T-helper 2 cell treated with Interferon-gamma antibody and Interleukin-4, amounts not matched to agents 5 μg/mL and 100 μg/mL, for 36 hours (primary cell): ENCODE data around the gene RPS6KL1.

Experiments
- DNase-seq: peaks from one replicate; pipeline ENCODE4 v3.0.0; 2021; ENCODE audit warnings: low spot score
- H3K27ac Mint-ChIP-seq: one replicate; pipeline ENCODE4 v1.8.0; 2021; ENCODE audit warnings: mild to moderate bottlenecking, mixed read lengths
- H3K27me3 Mint-ChIP-seq: one replicate; pipeline ENCODE4 v1.8.0; 2021; ENCODE audit warnings: low read depth, mixed read lengths
- H3K36me3 Mint-ChIP-seq: one replicate; pipeline ENCODE4 v1.8.0; 2021; ENCODE audit warnings: low read depth, mixed read lengths
- H3K4me1 Mint-ChIP-seq: one replicate; pipeline ENCODE4 v1.8.0; 2021; ENCODE audit warnings: low read depth, mixed read lengths
- H3K4me3 Mint-ChIP-seq: one replicate; pipeline ENCODE4 v1.8.0; 2022; ENCODE audit warnings: mild to moderate bottlenecking, moderate library complexity, mixed read lengths
- H3K9me3 Mint-ChIP-seq: one replicate; pipeline ENCODE4 v1.8.0; 2021; ENCODE audit warnings: mixed read lengths

Gene RPS6KL1

GRCh38 chr14:74906925-74907521, 16.0 kb downstream of the RPS6KL1 start:
- DNase-seq, result no peak
- H3K4me3 Mint-ChIP-seq, result no peak overlapping the region
- H3K27ac Mint-ChIP-seq, result no peak overlapping the region
- no peaks in the 10 kb centered on the region for H3K4me1 Mint-ChIP-seq
- no peaks in the 10 kb centered on the region for H3K27me3 Mint-ChIP-seq
- H3K9me3 Mint-ChIP-seq, result no peaks in the 10 kb centered on the region
- peaks cover 18% of the 10 kb centered on the region for H3K36me3 Mint-ChIP-seq

DNA sequence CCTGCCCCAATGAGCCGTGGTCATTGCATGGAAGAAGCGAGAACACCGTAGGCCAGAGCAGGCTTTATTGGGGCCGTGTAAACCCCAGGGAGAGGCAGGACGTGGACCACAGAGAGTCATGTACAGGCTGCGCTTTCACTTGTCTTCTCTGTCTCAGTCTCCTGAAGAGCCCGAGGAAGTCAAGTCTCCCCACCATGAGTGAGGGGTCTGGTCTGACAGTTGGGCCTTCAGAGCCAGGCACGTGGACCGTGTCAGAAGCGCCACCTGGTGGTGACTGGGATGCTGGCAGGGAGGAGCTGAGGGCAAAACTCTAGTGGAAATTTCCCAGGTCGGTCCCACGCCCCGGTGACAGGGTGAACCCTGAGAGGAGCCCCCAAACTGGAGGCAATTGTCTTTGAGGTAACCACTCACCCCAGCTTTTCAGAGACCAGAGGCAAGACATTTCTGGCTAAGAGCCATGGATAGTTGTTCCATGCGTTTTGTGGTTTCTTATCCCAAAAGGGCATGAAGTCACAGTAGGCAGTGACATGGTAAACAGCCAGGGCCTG, 17.4 kb downstream of the RPS6KL1 start:
- H3K4me1 Mint-ChIP-seq, result no peaks in the 10 kb centered on the region
- DNase-seq, result peak; percentile 52
- no peaks in the 10 kb centered on the region for H3K9me3 Mint-ChIP-seq
- H3K4me3 Mint-ChIP-seq, result no peak overlapping the region
- H3K36me3 Mint-ChIP-seq, result peaks cover 28% of the 10 kb centered on the region
- H3K27me3 Mint-ChIP-seq, result no peaks in the 10 kb centered on the region
- H3K27ac Mint-ChIP-seq, result peak overlapping the region; percentile 67

GRCh38 chr14:74904635-74905503, 18.2 kb downstream of the RPS6KL1 start:
- H3K4me3 Mint-ChIP-seq, result no peak overlapping the region
- no peaks in the 10 kb centered on the region for H3K27me3 Mint-ChIP-seq
- no peak for DNase-seq
- H3K36me3 Mint-ChIP-seq, result peaks cover 36% of the 10 kb centered on the region
- H3K9me3 Mint-ChIP-seq, result no peaks in the 10 kb centered on the region
- no peaks in the 10 kb centered on the region for H3K4me1 Mint-ChIP-seq
- peak overlapping the region; percentile 21 for H3K27ac Mint-ChIP-seq

- no peak for DNase-seq
- Mint-ChIP-seq H3K27ac (no peak overlapping the region), H3K4me3 (no peak overlapping the region), H3K9me3 (no peaks in the 10 kb centered on the region), H3K36me3 (peaks cover 53% of the 10 kb centered on the region), H3K27me3 (no peaks in the 10 kb centered on the region), H3K4me1 (no peaks in the 10 kb centered on the region)
Observed at GRCh38 chr14:74902941-74903705, 19.9 kb downstream of the RPS6KL1 start.

DNA sequence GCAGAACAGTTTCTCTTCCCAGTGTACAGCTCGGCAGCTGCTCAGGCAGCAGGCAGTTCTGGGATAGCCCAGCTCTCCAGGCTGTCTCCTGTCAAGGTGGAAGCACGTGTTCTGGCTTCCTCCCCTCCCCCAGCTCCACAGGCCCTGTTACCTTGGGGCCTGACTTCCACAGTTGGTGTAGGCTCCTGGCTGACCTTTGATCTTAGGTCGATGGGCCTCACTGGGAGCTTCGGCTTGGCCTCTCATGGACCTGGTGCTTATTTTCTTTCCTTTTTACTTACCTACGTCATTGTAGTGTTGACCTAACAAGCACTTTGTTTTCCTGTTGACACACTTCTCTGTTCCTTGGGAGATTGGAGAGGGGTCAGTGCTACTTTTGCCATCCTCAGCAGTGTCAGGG, 24.4 kb downstream of the RPS6KL1 start:
- Mint-ChIP-seq H3K27ac (no peak overlapping the region), H3K9me3 (no peaks in the 10 kb centered on the region), H3K36me3 (peaks cover 82% of the 10 kb centered on the region), H3K4me3 (no peak overlapping the region), H3K4me1 (no peaks in the 10 kb centered on the region), H3K27me3 (no peaks in the 10 kb centered on the region)
- no peak for DNase-seq

DNA sequence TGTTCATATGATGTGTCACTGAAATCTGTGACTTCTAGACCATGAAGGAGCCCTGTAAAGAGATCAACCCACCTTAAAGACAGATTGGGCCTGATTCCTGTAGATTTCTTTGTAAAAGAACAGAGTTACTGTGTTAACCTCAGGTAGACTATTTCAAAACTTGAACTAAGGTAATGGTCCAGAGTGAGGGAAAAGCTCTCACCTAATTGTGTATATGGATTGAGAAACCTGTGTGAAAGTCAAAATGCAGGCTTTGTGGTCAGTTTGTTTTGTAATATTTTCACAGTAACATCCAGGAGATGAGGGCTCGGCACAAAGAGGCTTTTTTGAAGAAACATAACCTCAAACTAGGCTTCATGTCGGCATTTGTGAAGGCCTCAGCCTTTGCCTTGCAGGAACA, 25.0 kb downstream of the RPS6KL1 start:
- Mint-ChIP-seq H3K4me3 (no peak overlapping the region), H3K27ac (no peak overlapping the region), H3K36me3 (peaks cover 84% of the 10 kb centered on the region), H3K4me1 (no peaks in the 10 kb centered on the region), H3K9me3 (no peaks in the 10 kb centered on the region), H3K27me3 (no peaks in the 10 kb centered on the region)
- DNase-seq, result no peak

DNA sequence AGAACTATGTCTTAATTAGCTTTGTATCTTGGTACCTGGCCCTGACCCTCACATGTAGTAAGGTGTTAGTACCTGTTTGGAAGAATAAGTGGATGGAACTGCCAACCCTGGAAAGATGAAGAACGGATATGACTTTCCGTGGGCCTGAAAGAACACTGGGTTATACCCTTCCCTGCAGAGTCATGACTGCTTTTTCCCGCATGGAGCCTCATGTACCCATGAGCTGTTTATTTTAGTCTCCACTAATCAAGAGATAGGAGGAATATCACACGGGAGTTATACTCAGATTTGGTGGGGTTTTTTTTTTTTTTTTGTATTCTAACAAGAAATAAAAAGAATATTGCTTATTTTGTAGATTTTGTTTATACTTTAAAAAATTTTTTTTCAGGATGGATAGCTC, 25.4 kb downstream of the RPS6KL1 start:
- Mint-ChIP-seq H3K27ac (no peak overlapping the region), H3K27me3 (no peaks in the 10 kb centered on the region), H3K4me3 (no peak overlapping the region), H3K9me3 (no peaks in the 10 kb centered on the region), H3K36me3 (peaks cover 84% of the 10 kb centered on the region), H3K4me1 (no peaks in the 10 kb centered on the region)
- no peak for DNase-seq

- Mint-ChIP-seq H3K4me1 (no peaks in the 10 kb centered on the region), H3K4me3 (no peak overlapping the region), H3K9me3 (no peaks in the 10 kb centered on the region), H3K27ac (no peak overlapping the region), H3K36me3 (peaks cover 83% of the 10 kb centered on the region), H3K27me3 (no peaks in the 10 kb centered on the region)
- DNase-seq, result no peak
Observed at GRCh38 chr14:74896400-74896799, 26.7 kb downstream of the RPS6KL1 start.

DNA sequence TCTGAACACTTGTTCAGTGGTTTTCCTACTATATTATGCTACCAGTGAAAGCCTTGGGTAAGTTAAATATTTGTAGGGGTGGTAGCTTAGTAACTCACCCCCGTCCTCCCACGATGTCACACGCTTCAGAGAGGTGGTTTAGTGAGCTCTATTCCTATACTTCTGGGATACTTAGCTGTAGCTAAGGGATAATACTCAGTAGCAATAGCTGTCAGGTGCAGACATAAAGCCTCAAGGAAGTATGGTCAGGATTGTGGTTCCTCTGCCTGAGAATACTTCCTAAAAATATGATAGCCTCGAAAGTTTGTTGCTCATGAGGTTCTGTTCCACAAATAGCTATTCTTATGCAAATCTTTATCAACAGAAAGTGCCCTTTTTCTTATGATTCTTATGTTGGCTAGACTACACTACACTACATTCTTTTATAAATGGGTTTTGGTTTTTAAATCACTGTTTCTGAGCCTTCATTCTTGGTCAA, 29.4 kb downstream of the RPS6KL1 start:
- no peak for DNase-seq
- Mint-ChIP-seq H3K27ac (no peak overlapping the region), H3K4me1 (peaks cover 3% of the 10 kb centered on the region), H3K9me3 (no peaks in the 10 kb centered on the region), H3K36me3 (peaks cover 74% of the 10 kb centered on the region), H3K27me3 (no peaks in the 10 kb centered on the region), H3K4me3 (no peak overlapping the region)

GRCh38 chr14:74892745-74893144, 30.3 kb downstream of the RPS6KL1 start:
- Mint-ChIP-seq H3K36me3 (peaks cover 78% of the 10 kb centered on the region), H3K4me1 (peaks cover 12% of the 10 kb centered on the region), H3K9me3 (no peaks in the 10 kb centered on the region), H3K4me3 (no peak overlapping the region), H3K27ac (no peak overlapping the region), H3K27me3 (no peaks in the 10 kb centered on the region)
- DNase-seq, result no peak

DNA sequence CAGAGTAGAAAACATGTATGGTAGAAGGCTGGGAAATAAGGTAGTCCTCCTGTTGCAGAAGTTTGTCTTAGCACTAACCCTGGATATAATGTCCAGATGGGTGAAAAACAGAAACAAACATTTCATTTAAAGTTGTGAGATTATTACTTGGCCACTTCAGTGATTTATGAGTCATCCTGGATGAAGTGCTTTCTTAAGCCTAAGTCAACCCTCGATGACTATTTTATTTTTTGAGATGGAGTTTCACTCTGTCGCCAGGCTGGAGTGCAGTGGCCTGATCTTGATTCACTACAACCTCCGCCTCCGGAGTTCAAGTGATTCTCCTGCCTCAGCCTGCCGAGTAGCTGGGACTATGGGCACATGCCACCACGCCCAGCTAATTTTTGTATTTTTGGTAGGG, 31.2 kb downstream of the RPS6KL1 start:
- H3K4me1 Mint-ChIP-seq, result peaks cover 15% of the 10 kb centered on the region
- H3K4me3 Mint-ChIP-seq, result no peak overlapping the region
- H3K36me3 Mint-ChIP-seq, result peaks cover 70% of the 10 kb centered on the region
- DNase-seq, result no peak
- H3K27me3 Mint-ChIP-seq, result no peaks in the 10 kb centered on the region
- H3K27ac Mint-ChIP-seq, result no peak overlapping the region
- no peaks in the 10 kb centered on the region for H3K9me3 Mint-ChIP-seq

GRCh38 chr14:74890262-74890661, 32.8 kb downstream of the RPS6KL1 start:
- Mint-ChIP-seq H3K27ac (no peak overlapping the region), H3K36me3 (peaks cover 67% of the 10 kb centered on the region)
- no peak for DNase-seq

DNA sequence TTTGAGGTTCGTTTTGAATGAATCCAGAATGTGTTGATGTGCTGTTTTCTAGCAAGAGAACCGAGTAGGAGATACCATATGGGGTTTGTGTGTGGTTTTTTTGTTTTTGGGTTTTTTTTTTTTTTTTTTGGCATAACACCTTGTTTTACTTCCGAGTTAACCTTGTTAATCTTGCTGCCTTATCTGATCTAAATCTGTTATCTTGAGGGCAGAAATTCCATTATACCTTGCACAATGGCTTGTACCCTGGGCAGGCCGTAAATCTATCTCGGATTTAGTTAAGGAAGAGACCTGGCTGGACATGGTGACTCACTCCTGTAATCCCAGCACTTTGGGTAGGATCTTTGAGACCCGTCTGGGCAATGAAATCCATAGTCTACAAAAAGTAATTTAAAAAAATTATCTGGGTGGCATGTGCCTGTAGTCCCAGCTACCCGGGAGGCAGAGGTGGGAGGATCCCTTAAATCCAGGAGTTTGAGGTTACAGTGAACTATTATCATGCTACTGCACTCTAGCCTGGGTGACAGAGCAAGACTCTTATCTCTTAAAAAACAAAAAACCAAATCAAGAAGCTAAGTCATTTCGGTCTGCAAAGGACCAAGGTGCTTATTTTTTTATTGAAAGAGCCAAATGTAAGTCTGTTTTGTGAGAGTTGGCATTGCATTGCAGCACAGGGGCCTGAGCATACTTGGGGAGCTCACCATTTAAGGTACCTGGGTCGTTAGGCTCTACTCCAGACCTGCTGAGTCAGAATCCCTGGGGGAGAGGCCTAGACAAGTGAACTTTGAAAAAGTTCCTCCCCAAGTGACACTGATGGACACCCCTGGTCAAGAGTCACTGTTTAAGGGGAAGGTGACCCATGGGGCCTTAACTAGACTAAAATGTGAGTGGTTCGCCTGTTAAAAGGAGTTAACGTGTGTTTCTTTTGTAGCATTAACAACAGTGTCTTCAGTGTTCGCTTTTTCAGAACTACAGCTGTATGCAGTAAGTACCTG, 34.6 kb downstream of the RPS6KL1 start:
- H3K27ac Mint-ChIP-seq, result no peak overlapping the region
- H3K27me3 Mint-ChIP-seq, result no peaks in the 10 kb centered on the region
- no peak for DNase-seq
- H3K36me3 Mint-ChIP-seq, result peaks cover 59% of the 10 kb centered on the region
- H3K4me3 Mint-ChIP-seq, result peak overlapping the region; percentile 18
- H3K4me1 Mint-ChIP-seq, result peaks cover 38% of the 10 kb centered on the region
- H3K9me3 Mint-ChIP-seq, result no peaks in the 10 kb centered on the region

More at GRCh38 chr14:74890262-74890661, 32.8 kb downstream of the RPS6KL1 start:
- Mint-ChIP-seq H3K9me3 (no peaks in the 10 kb centered on the region), H3K4me1 (peaks cover 25% of the 10 kb centered on the region), H3K27me3 (no peaks in the 10 kb centered on the region), H3K4me3 (no peak overlapping the region)
